H9 (cell line): ENCODE measurements around the gene PA2G4. TPM values are rescaled to one million over a fixed set of nuclear protein-coding genes. Genes with fewer than 3 reads are reported as not detected.

Experiments used
- DNase-seq: peaks from one replicate; pipeline ENCODE4 v3.0.0-alpha.2; 2017
- H2AFZ ChIP-seq: one replicate; pipeline ENCODE4 v1.6.1; 2013; ENCODE audit warnings: mild to moderate bottlenecking, low read length, control low read depth, moderate library complexity
- H2AK5ac ChIP-seq: 2 replicates; pipeline ENCODE4 v1.6.1; 2013; ENCODE audit warnings: low read length, control low read depth, mixed read lengths; ENCODE audit not compliant: insufficient read length
- H2BK120ac ChIP-seq: one replicate; pipeline ENCODE4 v1.6.1; 2013; ENCODE audit warnings: low read depth, mild to moderate bottlenecking, low read length, control low read depth, inconsistent platforms; ENCODE audit not compliant: poor library complexity, severe bottlenecking
- H2BK12ac ChIP-seq: 2 replicates; pipeline ENCODE4 v1.6.1; 2013; ENCODE audit warnings: low read length, control low read depth, mixed read lengths, low read depth; ENCODE audit not compliant: insufficient read length
- H2BK15ac ChIP-seq: 2 replicates; pipeline ENCODE4 v1.6.1; 2013; ENCODE audit warnings: low read depth, low read length, control low read depth
- H2BK20ac ChIP-seq: one replicate; pipeline ENCODE4 v1.6.1; 2013; ENCODE audit warnings: low read depth, mild to moderate bottlenecking, low read length, control low read depth, inconsistent platforms; ENCODE audit not compliant: poor library complexity, severe bottlenecking
- H2BK5ac ChIP-seq: 2 replicates; pipeline ENCODE4 v1.6.1; 2013; ENCODE audit warnings: low read length, control low read depth, mixed read lengths; ENCODE audit not compliant: insufficient read length
- H3K14ac ChIP-seq: 2 replicates; pipeline ENCODE4 v1.6.1; 2013; ENCODE audit warnings: low read length, control low read depth; ENCODE audit not compliant: insufficient read depth
- H3K18ac ChIP-seq: 2 replicates; pipeline ENCODE4 v1.6.1; 2013; ENCODE audit warnings: low read depth, mild to moderate bottlenecking, mixed read lengths, low read length, control low read depth; ENCODE audit not compliant: insufficient read length
- H3K23ac ChIP-seq: 2 replicates; pipeline ENCODE4 v1.6.1; 2013; ENCODE audit warnings: low read length, control low read depth, mixed read lengths, low read depth; ENCODE audit not compliant: insufficient read length
- H3K23me2 ChIP-seq: 2 replicates; pipeline ENCODE4 v1.6.1; 2013; ENCODE audit warnings: low read depth, mild to moderate bottlenecking, mixed read lengths, low read length, control low read depth; ENCODE audit not compliant: insufficient read length, poor library complexity, severe bottlenecking
- H3K27ac ChIP-seq: 2 replicates; pipeline ENCODE4 v1.5.1; 2013; ENCODE audit warnings: low read length, control low read depth, mixed read lengths, low read depth; ENCODE audit not compliant: insufficient read length
- H3K27me3 ChIP-seq: 2 replicates; pipeline ENCODE4 v1.6.1; 2013; ENCODE audit warnings: low read length, control low read depth, inconsistent platforms; ENCODE audit not compliant: insufficient read depth
- H3K4ac ChIP-seq: 2 replicates; pipeline ENCODE4 v1.6.1; 2013; ENCODE audit warnings: low read depth, mild to moderate bottlenecking, control low read depth, inconsistent platforms, low read length, moderate library complexity
- H3K4me1 ChIP-seq: 2 replicates; pipeline ENCODE4 v1.6.1; 2013; ENCODE audit warnings: low read length, control low read depth, inconsistent platforms; ENCODE audit not compliant: insufficient read depth
- H3K4me2 ChIP-seq: 2 replicates; pipeline ENCODE4 v1.6.1; 2013; ENCODE audit warnings: low read length, control low read depth, mixed read lengths; ENCODE audit not compliant: insufficient read length, insufficient read depth
- H3K56ac ChIP-seq: 2 replicates; pipeline ENCODE4 v1.6.1; 2013; ENCODE audit warnings: low read depth, mild to moderate bottlenecking, mixed read lengths, low read length, control low read depth; ENCODE audit not compliant: insufficient read length
- H3K79me1 ChIP-seq: 2 replicates; pipeline ENCODE4 v1.6.1; 2013; ENCODE audit warnings: low read depth, mild to moderate bottlenecking, moderate library complexity, low read length, control low read depth, inconsistent platforms; ENCODE audit not compliant: insufficient read depth, poor library complexity, severe bottlenecking
- H3K79me2 ChIP-seq: 2 replicates; pipeline ENCODE4 v1.6.1; 2013; ENCODE audit warnings: low read length, control low read depth, inconsistent platforms; ENCODE audit not compliant: insufficient read depth
- H3K9ac ChIP-seq: 2 replicates; pipeline ENCODE4 v1.6.1; 2013; ENCODE audit warnings: low read length, control low read depth, mixed read lengths; ENCODE audit not compliant: insufficient read length; ENCODE audit errors: extremely low read depth
- H3K9me3 ChIP-seq: one replicate; pipeline ENCODE4 v1.6.1; 2013; ENCODE audit warnings: low read depth, low read length, inconsistent platforms; ENCODE audit not compliant: control insufficient read depth
- H3T11ph ChIP-seq: one replicate; pipeline ENCODE4 v1.6.1; 2013; ENCODE audit warnings: mild to moderate bottlenecking, low read length, control low read depth, inconsistent platforms
- H4K20me1 ChIP-seq: one replicate; pipeline ENCODE4 v1.6.1; 2013; ENCODE audit not compliant: control insufficient read depth, insufficient read length, insufficient read depth
- H4K5ac ChIP-seq: 2 replicates; pipeline ENCODE4 v1.6.1; 2013; ENCODE audit warnings: low read depth, mild to moderate bottlenecking, mixed read lengths, low read length, control low read depth; ENCODE audit not compliant: insufficient read length
- H4K8ac ChIP-seq: replicated peaks from 2 replicates; pipeline ENCODE4 v1.6.1; 2013; ENCODE audit warnings: low read length, control low read depth, mixed read lengths, low read depth; ENCODE audit not compliant: insufficient read length
- H4K91ac ChIP-seq: 2 replicates; pipeline ENCODE4 v1.6.1; 2013; ENCODE audit warnings: low read depth, mild to moderate bottlenecking, moderate library complexity, mixed read lengths, low read length, control low read depth; ENCODE audit not compliant: insufficient read length
- H3K27ac Mint-ChIP-seq, 3 experiments: 2 replicates in 2 of 3; 3 replicates in 1 of 3; pipeline ENCODE4 v1.8.0; 2020 to 2021; ENCODE audit warnings: mixed read lengths in 3 of 3, mild to moderate bottlenecking in 1 of 3, moderate library complexity in 1 of 3
- H3K27me3 Mint-ChIP-seq: 2 replicates; pipeline ENCODE4 v1.8.0; 2021; ENCODE audit warnings: low read depth, mild to moderate bottlenecking, moderate library complexity, mixed read lengths
- H3K36me3 Mint-ChIP-seq, 3 experiments: 2 replicates in 2 of 3; 3 replicates in 1 of 3; pipeline ENCODE4 v1.8.0; 2020 to 2021; ENCODE audit warnings: low read depth in 3 of 3, mixed read lengths in 3 of 3; ENCODE audit not compliant: insufficient read depth in 1 of 3
- H3K4me1 Mint-ChIP-seq, 2 experiments: 2 replicates each; pipeline ENCODE4 v1.8.0; 2020; ENCODE audit warnings: mixed read lengths in 2 of 2
- H3K4me3 Mint-ChIP-seq, 2 experiments: 2 replicates in 1 of 2; 3 replicates in 1 of 2; pipeline ENCODE4 v1.8.0; 2020 to 2021; ENCODE audit warnings: mild to moderate bottlenecking in 2 of 2, mixed read lengths in 2 of 2, moderate library complexity in 1 of 2
- H3K9me3 Mint-ChIP-seq, 2 experiments: 2 replicates in 1 of 2; 3 replicates in 1 of 2; pipeline ENCODE4 v1.8.0; 2020; ENCODE audit warnings: mild to moderate bottlenecking in 2 of 2, mixed read lengths in 2 of 2, moderate library complexity in 1 of 2
- WGBS: extraction: QIAGEN DNeasy Blood & Tissue Kit; methylation state at CpG from one replicate; pipeline ENCODE4 v1.1.7; 2013; ENCODE audit warnings: missing lambda C conversion rate, low lambda C conversion rate, mixed read lengths; ENCODE audit not compliant: insufficient read length; ENCODE audit errors: extremely low coverage; 5-methylcytosine and 5-hydroxymethylcytosine counted together
- total RNA-seq: library from RNA; stranded (reverse); gene quantifications from 2 replicates; pipeline ENCODE4 v1.2.1, GENCODE V29; 2021
- TF ChIP-seq, protein P1 (sequence below): fragments of 200-600 bp; sonication (generic); conservative IDR thresholded peaks from 3 replicates; pipeline ENCODE4 v1.8.0; 2021; ENCODE audit warnings: antibody characterized with exemption, mild to moderate bottlenecking

PA2G4 gene
- total RNA-seq, 1 experiment from 2014 or later, result 248 TPM

DNA sequence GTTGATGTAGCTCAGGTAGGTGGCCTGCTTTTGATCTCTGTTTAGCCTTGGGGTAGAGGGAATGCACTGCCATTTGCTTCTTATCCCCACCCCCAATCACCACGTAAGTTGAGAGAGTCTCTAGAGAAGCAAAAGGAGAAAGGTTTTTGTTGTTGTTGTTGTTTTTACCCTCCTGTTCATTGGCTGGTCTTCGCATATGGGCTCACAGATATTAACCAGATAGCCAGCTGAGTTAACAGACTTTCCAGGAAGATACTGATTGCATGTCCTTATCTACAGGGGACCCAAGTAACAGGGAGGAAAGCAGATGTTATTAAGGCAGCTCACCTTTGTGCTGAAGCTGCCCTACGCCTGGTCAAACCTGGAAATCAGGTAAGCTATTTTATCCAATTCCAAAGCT is 2.9 kb downstream of the PA2G4 start:
- Histone ChIP-seq H3K14ac (no peak overlapping the region), H3K18ac (no peak overlapping the region), H3K4me1 (peaks cover 8% of the 10 kb centered on the region; the same call in 1 of the 2 replicates), H2AFZ (no peak overlapping the region), H3K23ac (no peak overlapping the region), H4K8ac (no peak overlapping the region), H3K27me3 (no peaks in the 10 kb centered on the region), H2BK120ac (no peak overlapping the region), H4K20me1 (no peaks in the 10 kb centered on the region), H3K23me2 (peaks cover 8% of the 10 kb centered on the region), H4K5ac (no peak overlapping the region), H3K4ac (no peak overlapping the region), H3K9me3 (no peaks in the 10 kb centered on the region), H2BK20ac (no peak overlapping the region), H3K27ac (no peak overlapping the region), H3K56ac (no peak overlapping the region), H3K9ac (no peak overlapping the region), H2AK5ac (no peak overlapping the region), H4K91ac (no peak overlapping the region), H3K79me2 (peaks cover 17% of the 10 kb centered on the region; the same call in 1 of the 2 replicates), H3T11ph (no peak overlapping the region), H3K79me1 (no peaks in the 10 kb centered on the region), H3K4me2 (no peak overlapping the region), H2BK12ac (no peak overlapping the region), H2BK5ac (no peak overlapping the region), H2BK15ac (no peak overlapping the region)
- peak overlapping the region in 1 of 2 experiments; percentile 52; a peak in 1 of 5 replicates for H3K4me3 Mint-ChIP-seq
- TF ChIP-seq, protein P1, sequence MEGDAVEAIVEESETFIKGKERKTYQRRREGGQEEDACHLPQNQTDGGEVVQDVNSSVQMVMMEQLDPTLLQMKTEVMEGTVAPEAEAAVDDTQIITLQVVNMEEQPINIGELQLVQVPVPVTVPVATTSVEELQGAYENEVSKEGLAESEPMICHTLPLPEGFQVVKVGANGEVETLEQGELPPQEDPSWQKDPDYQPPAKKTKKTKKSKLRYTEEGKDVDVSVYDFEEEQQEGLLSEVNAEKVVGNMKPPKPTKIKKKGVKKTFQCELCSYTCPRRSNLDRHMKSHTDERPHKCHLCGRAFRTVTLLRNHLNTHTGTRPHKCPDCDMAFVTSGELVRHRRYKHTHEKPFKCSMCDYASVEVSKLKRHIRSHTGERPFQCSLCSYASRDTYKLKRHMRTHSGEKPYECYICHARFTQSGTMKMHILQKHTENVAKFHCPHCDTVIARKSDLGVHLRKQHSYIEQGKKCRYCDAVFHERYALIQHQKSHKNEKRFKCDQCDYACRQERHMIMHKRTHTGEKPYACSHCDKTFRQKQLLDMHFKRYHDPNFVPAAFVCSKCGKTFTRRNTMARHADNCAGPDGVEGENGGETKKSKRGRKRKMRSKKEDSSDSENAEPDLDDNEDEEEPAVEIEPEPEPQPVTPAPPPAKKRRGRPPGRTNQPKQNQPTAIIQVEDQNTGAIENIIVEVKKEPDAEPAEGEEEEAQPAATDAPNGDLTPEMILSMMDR, result no peak
- no CpG with 5 or more reads among the region's 3 CpGs for WGBS
- peaks cover 49 to 85% (median 67%) of the 10 kb centered on the region in 3 experiments for H3K36me3 Mint-ChIP-seq
- no peaks in the 10 kb centered on the region; the same call in 1 of the 2 replicates for H3K27me3 Mint-ChIP-seq
- DNase-seq, result no peak
- peaks cover 0 to 3% of the 10 kb centered on the region in 2 experiments; a peak in 1 of 5 replicates for H3K9me3 Mint-ChIP-seq
- no peak overlapping the region; a peak in 1 of 7 replicates for H3K27ac Mint-ChIP-seq
- H3K4me1 Mint-ChIP-seq, result peaks cover 22 to 27% of the 10 kb centered on the region in 2 experiments
